Cardiac atrium fibroblast (primary cell): Measurements from ENCODE around the gene BFSP1. TPM values are rescaled to one million over a fixed set of nuclear protein-coding genes. Genes with fewer than 3 reads are reported as not detected.

ENCODE experiments used
- total RNA-seq: library from RNA; depleted of rRNA; stranded (reverse); fragments of >200 nt; gene quantifications from 2 replicates; pipeline ENCODE4 v1.2.3, GENCODE V29; 2015

Gene BFSP1
- total RNA-seq = 0.36 and 2.3 TPM in 2 replicates

DNA sequence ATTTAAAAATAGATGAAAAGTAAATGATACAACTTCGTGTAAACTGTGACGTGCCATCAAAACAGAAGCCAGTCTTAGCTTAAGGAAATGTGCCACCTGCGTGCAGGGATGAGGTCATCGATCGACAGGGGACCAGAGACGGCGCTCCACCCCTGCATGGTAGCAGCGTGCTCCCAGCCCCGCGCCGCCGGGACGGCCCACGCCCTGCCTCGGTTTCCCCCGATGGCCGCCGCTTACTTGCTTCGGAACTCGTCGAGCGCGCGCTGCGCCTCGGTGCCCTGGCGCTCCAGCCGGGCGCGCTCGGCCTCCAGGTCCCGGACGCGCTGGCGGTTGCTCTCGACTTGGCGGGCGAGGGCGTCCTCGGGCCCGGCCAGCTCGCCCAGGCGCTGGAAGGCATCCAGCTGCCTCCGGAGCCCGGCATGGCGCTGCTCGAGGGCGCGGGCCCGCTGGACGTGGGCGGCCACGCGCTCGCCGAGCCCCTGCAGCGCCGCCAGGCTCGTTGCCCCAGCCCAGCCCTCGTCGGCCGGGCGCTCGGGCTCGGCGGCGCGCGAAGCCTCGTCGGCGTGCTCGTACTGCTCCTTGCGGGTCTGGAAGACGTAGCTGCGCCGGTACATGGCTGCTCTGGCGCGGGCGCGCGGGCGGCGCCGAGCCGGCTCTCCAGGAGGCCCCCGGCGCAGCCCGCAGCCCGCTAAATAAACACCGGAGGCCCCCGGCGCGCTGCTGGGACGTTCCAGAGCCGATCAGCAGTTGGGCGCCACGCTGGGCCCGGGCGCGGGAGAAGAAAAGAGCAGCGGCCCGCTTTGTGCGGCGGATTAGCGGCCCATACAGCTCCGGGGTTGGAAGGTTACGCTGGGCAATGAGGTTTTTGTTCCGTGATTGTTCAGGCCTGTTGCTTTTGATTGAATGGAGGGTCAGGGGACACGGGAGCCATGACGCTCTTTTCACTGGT lies at the start of gene BFSP1:
TSS of gene BFSP1 (minus strand) at position 664 of the 949 bp plus-strand sequence. CDS start at position 614, 50 bp downstream.

DNA sequence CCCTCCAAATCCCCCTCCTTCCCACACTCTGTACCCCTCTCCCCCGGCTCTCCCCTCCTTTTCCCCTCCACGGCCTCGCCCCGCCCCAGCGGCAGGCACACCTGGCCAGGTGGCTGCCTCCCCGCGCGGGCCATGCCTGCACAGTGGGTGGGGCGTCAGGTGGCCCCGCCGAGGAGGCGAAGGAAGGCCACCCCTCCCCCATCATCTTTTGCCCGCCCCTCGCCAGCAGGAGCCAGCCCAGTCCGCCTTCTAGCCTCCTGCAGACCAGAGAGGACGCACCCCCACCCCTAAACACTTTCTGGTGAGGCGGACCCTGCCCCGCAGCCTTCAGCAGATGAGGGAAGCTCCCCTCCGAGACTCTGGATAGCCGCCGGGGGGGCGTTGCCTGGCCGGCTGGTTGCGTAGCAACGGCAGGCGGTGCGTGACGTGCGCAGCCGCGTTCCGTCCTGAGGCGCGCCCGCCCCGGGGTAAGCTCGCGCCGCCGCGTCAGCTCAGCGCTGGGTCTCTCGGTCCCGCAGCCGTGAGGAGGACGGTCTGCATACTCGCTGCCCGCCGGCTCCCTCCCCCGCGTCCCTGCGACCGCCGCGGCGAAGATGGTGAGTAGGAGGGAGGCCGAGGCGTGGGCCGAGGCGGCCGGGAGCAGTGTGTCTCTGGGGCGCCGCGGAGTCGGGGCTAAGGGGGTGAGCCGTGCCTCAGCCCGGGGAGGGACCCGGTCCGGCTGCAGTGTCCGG lies 38.6 kb upstream of the BFSP1 start, which contains the start of gene DSTN:
TSS of gene DSTN (plus strand) at position 460 of the 731 bp plus-strand sequence. CDS start at position 594, 134 bp downstream.

Other genes with a start within 250 kb of the BFSP1 start
- 281 and 330 TPM in 2 replicates for gene DSTN, start 38.7 kb upstream of the BFSP1 start, total RNA-seq
- 196 and 252 TPM in 2 replicates for gene RRBP1, start 150.9 kb upstream of the BFSP1 start, total RNA-seq
- gene BANF2, start 168.6 kb upstream of the BFSP1 start, total RNA-seq = not detected in 2 replicates